GM21447 (cell line): ENCODE measurements around the gene FNTB.

Experiments
- ATAC-seq: cut with Tn5 transposase; IDR thresholded peaks from one replicate; pipeline ENCODE4 v1.9.1; 2021; ENCODE audit not compliant: unreplicated experiment

Gene FNTB

GRCh38 chr14:64952598-64953309 lies 33.9 kb upstream of the FNTB start:
- ATAC-seq = peak; percentile 63

DNA sequence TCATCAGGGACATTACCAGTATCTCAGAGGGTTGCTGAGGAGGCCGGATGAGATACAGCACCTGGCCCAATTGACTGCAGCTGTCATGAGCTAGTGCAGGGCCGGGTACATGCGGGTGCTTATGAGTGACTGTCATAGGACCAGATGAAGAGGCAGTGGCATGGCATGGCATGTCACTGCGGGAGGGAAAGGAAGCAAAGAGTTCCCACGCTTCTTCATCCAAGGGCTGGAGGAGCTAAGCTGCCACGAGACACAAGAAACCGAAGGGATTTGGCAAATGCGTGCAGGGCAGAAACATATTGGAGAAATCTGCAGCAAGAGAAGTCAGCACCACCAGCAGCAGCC lies 33.4 kb upstream of the FNTB start:
- ATAC-seq = no peak

DNA sequence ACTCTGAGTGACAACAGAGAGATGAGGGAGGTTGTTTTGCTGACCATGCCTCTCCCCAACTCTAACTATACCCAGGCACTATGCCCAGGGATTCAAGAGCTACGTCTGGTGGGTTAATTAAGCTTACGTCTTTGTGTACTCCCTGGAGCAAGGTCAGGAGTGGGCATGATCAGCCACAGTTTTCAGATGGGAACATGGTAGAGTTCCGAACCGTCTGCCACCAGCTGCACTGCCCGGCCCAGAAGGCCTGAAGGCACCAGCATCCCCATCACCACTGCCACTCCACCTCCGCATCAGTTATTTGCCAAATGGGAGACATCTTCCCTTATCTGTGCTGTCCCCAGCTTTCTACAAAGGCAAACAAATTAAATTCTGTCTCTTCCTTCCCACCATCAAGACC lies 33.0 kb upstream of the FNTB start:
- ATAC-seq = no peak

- ATAC-seq = no peak
Observed at GRCh38 chr14:64954491-64955240, 32.0 kb upstream of the FNTB start.

DNA sequence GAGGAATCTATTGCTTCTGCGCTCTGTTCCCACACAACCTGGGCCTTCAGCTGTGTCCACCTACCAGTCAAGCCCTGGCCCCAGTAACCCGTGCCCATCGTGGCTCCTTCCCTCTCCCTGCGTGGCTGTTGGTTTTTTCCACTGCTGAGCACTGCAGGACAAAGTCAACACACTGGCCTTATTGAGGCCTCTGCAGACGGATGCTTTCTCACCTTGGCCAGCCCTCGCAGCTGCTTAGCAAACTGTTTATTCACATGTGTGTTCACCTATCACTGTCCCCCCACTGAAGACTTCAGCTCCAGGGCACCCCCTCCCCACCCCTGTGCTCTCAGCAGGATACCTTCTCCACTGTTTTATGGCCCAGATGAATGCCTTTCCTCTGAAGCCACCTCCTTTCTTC lies 31.4 kb upstream of the FNTB start:
- ATAC-seq = no peak

- ATAC-seq = no peak
Observed at GRCh38 chr14:64956697-64957406, 29.8 kb upstream of the FNTB start.

DNA sequence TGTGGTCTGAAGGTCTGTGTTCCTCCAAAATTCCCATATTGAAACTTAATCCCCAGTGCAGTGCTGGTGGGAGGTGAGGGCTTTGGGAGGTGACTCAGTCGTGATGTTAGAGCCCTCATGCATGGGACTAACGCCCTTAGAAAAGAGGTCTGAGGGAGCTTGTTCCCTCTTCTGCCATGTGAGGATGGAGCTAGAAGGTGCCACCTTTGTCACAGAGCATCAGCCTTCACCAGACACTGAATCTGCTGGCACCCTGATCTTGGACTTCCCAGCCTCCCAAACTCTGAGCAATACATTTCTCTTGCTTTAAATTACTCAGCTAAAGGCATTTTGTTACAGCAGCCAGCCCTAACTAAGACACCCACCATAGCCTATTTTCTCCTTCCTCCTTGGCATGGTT lies 28.5 kb upstream of the FNTB start:
- no peak for ATAC-seq

GRCh38 chr14:64958743-64959142 lies 28.0 kb upstream of the FNTB start:
- ATAC-seq = no peak

DNA sequence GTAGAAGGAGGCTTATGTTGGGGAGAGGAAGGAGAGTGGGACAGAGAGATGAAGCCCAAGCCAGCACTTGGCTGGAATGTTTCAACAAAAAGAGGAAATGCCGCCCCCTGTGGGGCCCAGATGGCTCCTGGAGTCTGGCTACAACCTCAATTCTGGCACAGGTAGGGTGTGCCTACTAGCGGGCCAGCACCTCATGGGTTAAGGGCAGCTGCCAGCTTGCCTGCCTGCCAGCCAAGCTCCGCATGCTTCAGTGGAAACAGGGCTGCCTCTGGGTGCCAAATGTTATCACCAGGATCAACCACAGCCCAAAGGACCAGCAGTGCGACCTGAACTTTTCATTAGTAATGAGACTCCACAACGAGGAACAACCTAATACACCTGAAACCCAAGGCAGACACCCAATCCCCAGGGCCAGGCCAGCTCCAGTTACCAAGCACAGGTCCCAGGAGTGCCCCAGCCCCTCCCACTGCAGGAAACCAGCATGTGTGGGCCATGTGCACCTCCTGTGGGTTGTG lies 25.9 kb upstream of the FNTB start:
- no peak for ATAC-seq

GRCh38 chr14:64963611-64964010 lies 23.1 kb upstream of the FNTB start:
- no peak for ATAC-seq

- ATAC-seq = no peak
Observed at GRCh38 chr14:64965356-64966000, 21.2 kb upstream of the FNTB start.

DNA sequence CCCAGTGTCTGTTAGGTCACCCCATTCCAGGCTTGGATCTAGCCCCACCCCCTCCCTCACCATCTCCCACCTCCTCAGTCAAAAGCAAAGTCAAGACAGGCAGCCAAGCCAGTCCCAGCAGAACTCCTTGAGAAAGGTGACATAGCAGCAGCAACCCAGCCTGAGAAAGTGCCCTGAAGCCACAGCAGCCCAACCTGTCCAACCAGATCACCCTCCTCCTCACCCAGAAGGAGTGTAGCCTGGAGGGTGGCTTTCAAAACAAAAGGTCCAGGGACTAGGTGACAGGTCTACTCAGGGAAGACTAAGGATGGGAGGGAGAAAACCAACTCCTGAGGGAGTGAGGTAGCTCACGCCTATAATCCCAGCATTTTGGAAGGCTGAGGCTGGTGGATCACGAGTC lies 19.7 kb upstream of the FNTB start:
- no peak for ATAC-seq

DNA sequence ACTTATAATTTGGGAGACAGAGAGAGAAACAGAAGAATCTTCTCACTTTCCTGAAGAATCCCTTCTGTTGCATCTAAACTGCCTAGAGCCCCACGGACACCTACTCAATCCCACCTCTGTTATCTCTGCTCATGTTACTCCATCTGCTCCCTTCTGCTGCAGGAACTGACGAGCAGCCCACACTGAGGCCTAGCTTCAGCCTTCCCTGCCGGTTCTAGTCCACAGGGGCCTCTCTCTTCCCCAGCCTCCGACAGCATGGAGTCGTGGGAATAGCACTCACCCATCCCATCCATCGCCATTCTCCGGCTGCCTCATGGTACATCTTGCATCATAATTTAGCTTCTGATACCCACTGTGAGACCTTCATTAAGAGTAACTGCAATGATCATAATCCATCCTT lies 18.5 kb upstream of the FNTB start:
- ATAC-seq = no peak

- no peak for ATAC-seq
Observed at GRCh38 chr14:64968651-64969050, 18.0 kb upstream of the FNTB start.

DNA sequence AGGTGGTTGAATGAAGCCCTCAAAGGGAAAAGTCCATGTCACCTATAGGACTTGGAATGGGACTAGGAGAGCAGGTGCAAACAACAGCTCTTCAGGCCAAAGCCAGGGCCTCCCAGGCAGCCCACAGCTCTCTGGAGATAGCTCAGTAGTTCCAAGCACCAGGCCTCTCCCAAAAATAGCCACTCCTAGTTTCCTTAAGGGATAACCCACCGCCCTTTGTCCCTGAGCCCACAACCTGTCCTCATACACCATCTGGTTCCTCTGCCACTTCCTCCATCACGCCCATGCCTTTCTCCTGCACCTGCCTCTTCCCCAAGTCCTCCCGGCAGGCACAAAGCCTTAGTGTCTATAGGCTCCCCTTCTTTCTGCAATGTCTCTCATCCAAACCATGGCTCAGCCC lies 16.7 kb upstream of the FNTB start:
- ATAC-seq = no peak

- ATAC-seq = no peak
Observed at GRCh38 chr14:64970776-64971477, 15.8 kb upstream of the FNTB start.

DNA sequence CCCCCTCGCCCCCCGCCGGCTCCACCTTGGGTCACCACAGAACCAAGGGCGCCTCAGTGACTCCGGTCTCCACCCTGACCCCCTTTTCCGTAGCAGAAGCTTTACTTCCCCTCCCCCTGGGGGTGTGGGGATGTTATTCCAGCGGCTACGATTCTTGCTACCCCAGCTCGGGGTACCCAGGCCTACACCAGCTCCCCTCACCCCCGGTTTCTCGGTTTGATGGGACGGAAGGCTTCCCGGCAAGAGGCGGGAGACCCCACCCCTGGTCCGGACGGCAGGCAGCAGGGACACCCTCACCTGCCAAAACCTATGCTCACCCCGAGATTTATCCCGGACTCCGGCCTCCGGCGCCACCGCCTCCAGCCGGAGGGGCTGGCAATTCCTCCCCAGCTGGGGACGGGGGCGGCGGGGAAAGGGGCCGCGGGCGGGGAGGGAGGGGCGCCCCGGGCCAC lies 15.2 kb upstream of the FNTB start:
- ATAC-seq = no peak

DNA sequence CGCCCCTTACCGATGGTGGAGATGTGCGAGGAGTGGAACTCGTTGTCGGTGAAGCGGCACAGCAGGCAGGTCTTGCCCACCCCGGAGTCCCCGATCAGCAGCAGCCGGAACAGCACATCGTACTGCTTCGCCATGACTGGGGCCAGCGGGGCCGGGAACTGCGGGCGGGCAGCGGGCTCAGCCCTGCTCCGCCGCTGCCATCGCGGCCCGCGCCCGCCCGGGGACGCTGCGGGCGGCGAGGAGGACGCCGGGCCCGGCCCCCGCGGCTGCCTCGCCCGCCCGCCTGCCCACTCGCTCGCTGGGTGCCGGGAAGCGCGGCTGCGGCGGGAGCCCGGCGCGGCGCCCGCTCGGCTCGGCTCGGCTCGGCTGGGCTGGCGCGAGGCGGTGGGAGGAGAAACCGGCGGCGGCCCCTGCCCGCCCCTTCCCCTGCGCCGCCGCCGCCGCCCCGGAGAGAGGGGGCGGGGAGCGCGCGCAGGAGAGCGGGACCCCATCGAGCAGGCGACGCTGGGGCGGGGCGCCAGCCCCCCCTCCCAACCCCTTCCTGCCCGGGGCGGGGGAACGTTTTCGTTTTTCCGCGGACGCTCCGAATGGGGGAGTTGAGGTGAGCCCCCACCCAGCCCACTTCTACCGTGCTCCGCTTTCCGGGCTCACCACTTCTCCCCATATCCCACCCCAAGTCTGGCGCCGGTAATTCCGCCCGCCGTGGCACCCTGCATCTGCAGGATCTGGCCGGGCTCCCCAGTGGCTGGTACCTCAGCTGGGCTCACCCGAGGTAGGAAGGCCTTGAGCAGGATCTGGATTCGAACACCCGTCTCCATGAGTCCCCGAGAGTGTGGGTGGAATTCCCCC lies 14.5 kb upstream of the FNTB start, which contains the start of gene RAB15:
TSS of gene RAB15 (minus strand) at position 394 of the 849 bp plus-strand sequence. CDS start at position 134, 260 bp downstream.
- no peak for ATAC-seq

GRCh38 chr14:64973026-64973442 lies 13.7 kb upstream of the FNTB start:
- ATAC-seq = no peak

GRCh38 chr14:64973826-64974225 lies 12.9 kb upstream of the FNTB start:
- no peak for ATAC-seq
